Panc1 (cell line): ENCODE measurements around the gene GCSAM. TPM values are rescaled to one million over a fixed set of nuclear protein-coding genes. Genes with fewer than 3 reads are reported as not detected.

Experiments used
- ATAC-seq: fragments of 200-7000 bp; cut with Tn5 transposase; 2 replicates; pipeline ENCODE4 v1.9.1; 2020; ENCODE audit warnings: mild to moderate bottlenecking, moderate library complexity
- BruUV-seq: library from RNA; stranded (reverse); fragments of 400-500 nt; replicated peaks from 2 replicates; lab custom pipeline; 2021; lab: Mats Ljungman, UMichigan
- CTCF ChIA-PET: fragments of 300-600 bp; sonication (Branson Sonifier 250); formaldehyde crosslinking; loops from one replicate; lab custom pipeline; 2022; ENCODE audit warnings: antibody characterized with exemption; lab: Charles Lee
- POLR2A ChIA-PET: fragments of 300-600 bp; sonication (Branson Sonifier 250); formaldehyde crosslinking; loops from one replicate; lab custom pipeline; 2022; ENCODE audit warnings: antibody characterized with exemption; lab: Charles Lee
- DNase-seq: peaks from one replicate; pipeline ENCODE4 v3.0.0-alpha.2; 2010; ENCODE audit warnings: low read depth, low spot score
- H3K27ac ChIP-seq: 2 replicates; pipeline ENCODE4 v1.5.1; 2011; ENCODE audit warnings: mild to moderate bottlenecking, low read length, inconsistent platforms
- H3K27me3 ChIP-seq: fragments of 200-500 bp; sonication (Bioruptor generic); 2 replicates; pipeline ENCODE4 v1.6.0; 2014; ENCODE audit warnings: low read length, inconsistent platforms; ENCODE audit not compliant: control insufficient read depth, insufficient read depth
- H3K36me3 ChIP-seq: fragments of 200-500 bp; sonication (Bioruptor generic); 2 replicates; pipeline ENCODE4 v1.5.1; 2014; ENCODE audit warnings: inconsistent platforms, mild to moderate bottlenecking, low read length, moderate library complexity; ENCODE audit not compliant: control insufficient read depth, insufficient read depth
- H3K4me1 ChIP-seq: 2 replicates; pipeline ENCODE4 v1.5.1; 2011; ENCODE audit warnings: inconsistent platforms, mild to moderate bottlenecking, low read length, moderate library complexity; ENCODE audit not compliant: control insufficient read depth, insufficient read depth
- H3K4me3 ChIP-seq, 2 experiments: 2 replicates each; pipeline ENCODE4 v1.5.1; 2011 to 2012; ENCODE audit warnings: low read depth in 2 of 2, low read length in 2 of 2, mild to moderate bottlenecking in 2 of 2, inconsistent platforms in 1 of 2, moderate library complexity in 1 of 2
- H3K9me3 ChIP-seq: fragments of 200-500 bp; sonication (Bioruptor generic); 2 replicates; pipeline ENCODE4 v1.5.1; 2014; ENCODE audit warnings: low read depth, mild to moderate bottlenecking, inconsistent platforms, low read length, moderate library complexity; ENCODE audit not compliant: control insufficient read depth, insufficient read depth
- CTCF ChIP-seq: fragments of 450-650 bp; IDR thresholded peaks from 2 replicates; pipeline ENCODE4 v1.5.1; 2017; ENCODE audit warnings: mild to moderate bottlenecking
- POLR2AphosphoS5 ChIP-seq: IDR thresholded peaks from 2 replicates; pipeline ENCODE4 v1.6.1; 2012; ENCODE audit warnings: mild to moderate bottlenecking, low read depth, low read length, moderate library complexity
- REST ChIP-seq, 2 experiments: IDR thresholded peaks; 2 replicates each; pipeline ENCODE4 v1.6.1; 2011 to 2012; ENCODE audit warnings: low read depth in 2 of 2, control low read depth in 1 of 2, low read length in 1 of 2, mild to moderate bottlenecking in 1 of 2, moderate library complexity in 1 of 2; ENCODE audit not compliant: insufficient read depth in 1 of 2
- SIN3A ChIP-seq: IDR thresholded peaks from 2 replicates; pipeline ENCODE4 v1.6.1; 2012; ENCODE audit warnings: low read depth, mild to moderate bottlenecking, low read length, moderate library complexity, borderline replicate concordance; ENCODE audit not compliant: insufficient read depth
- TCF7L2 ChIP-seq: IDR thresholded peaks from 2 replicates; pipeline ENCODE4 v1.6.1; 2011; ENCODE audit warnings: mild to moderate bottlenecking, low read depth, low read length, inconsistent platforms
- in situ Hi-C: cut with HindIII; loops from 2 replicates; pipeline ENCODE4 v1.10.0; 2016; ENCODE audit warnings: low sequenced_read_pairs, low pct_unique_long_range_greater_than_20kb
- intact Hi-C: fragments of 100-400 bp; cut with micrococcal nuclease; formaldehyde crosslinking; loops from one replicate; pipeline ENCODE4 v1.10.0; 2022; ENCODE audit not compliant: unreplicated experiment
- total RNA-seq: library from RNA; stranded (reverse); gene quantifications from one replicate; pipeline ENCODE4 v1.2.1, GENCODE V29; 2021; ENCODE audit not compliant: unreplicated experiment

The GCSAM gene
- total RNA-seq, 1 experiment from 2014 or later = 0.08 TPM

GRCh38 chr3:112138219-112138969 lies 5.3 kb upstream of the GCSAM start:
- no peak overlapping the region for H3K4me3 ChIP-seq
- ChIA-PET POLR2A (no interaction called here), CTCF (no interaction called here)
- no peaks in the 10 kb centered on the region for H3K4me1 ChIP-seq
- TF ChIP-seq REST (IDR thresholded peaks at IDR 0.05; ENCODE audit: insufficient read depth in 1 of 2, low read depth in 2 of 2, low read length in 1 of 2) (no peak), CTCF (no peak), POLR2AphosphoS5 (no peak), SIN3A (no peak), TCF7L2 (no peak)
- no TSS peak for BruUV-seq
- ATAC-seq (no peak), DNase-seq (no peak)
- H3K27me3 ChIP-seq = peaks cover 7% of the 10 kb centered on the region; the same call in 1 of the 2 replicates
- no peaks in the 10 kb centered on the region for H3K36me3 ChIP-seq
- H3K9me3 ChIP-seq = no peaks in the 10 kb centered on the region
- in situ Hi-C loops = no loop called here
- intact Hi-C loops = loop anchor here (5.0 kb wide), 2 partner anchors 154 to 394 kb away; partner anchors contain the start of gene SLC9C1
- no peak overlapping the region for H3K27ac ChIP-seq

GRCh38 chr3:112137781-112138180 lies 4.7 kb upstream of the GCSAM start:
- H3K27me3 ChIP-seq = peaks cover 7% of the 10 kb centered on the region; the same call in 1 of the 2 replicates
- intact Hi-C loops (loop anchor here (2.0 to 5.0 kb wide), 4 partner anchors 155 to 395 kb away; partner anchors contain the start of gene SLC9C1), in situ Hi-C loops (no loop called here)
- ChIA-PET POLR2A (no interaction called here), CTCF (interaction anchor here (0.6 kb wide), 1 partner anchor 187 kb away, joined by 8 read pairs; no protein-coding TSS in a partner anchor)
- DNase-seq (no peak), ATAC-seq (no peak)
- no peak overlapping the region for H3K27ac ChIP-seq
- no peaks in the 10 kb centered on the region for H3K4me1 ChIP-seq
- H3K36me3 ChIP-seq = no peaks in the 10 kb centered on the region
- no TSS peak for BruUV-seq
- no peak overlapping the region for H3K4me3 ChIP-seq
- H3K9me3 ChIP-seq = no peaks in the 10 kb centered on the region
- TF ChIP-seq CTCF = no peak
- TF ChIP-seq TCF7L2 = no peak
- no peak for TF ChIP-seq POLR2AphosphoS5
- no peak for TF ChIP-seq REST (IDR thresholded peaks at IDR 0.05; ENCODE audit: insufficient read depth in 1 of 2, low read depth in 2 of 2, low read length in 1 of 2)
- TF ChIP-seq SIN3A = no peak
